T-cell (primary cell): ENCODE data around the gene MINDY4B. TPM values are rescaled to one million over a fixed set of nuclear protein-coding genes. Genes with fewer than 3 reads are reported as not detected.

Experiments used
- ATAC-seq, 4 experiments: fragments of 200-7000 bp in 3 of 4; fragments of 150-1000 bp in 1 of 4; cut with Tn5 transposase; replicated peaks in 1 of 4; 1 replicate in 3 of 4; 2 replicates in 1 of 4; pipeline ENCODE4 v1.10.0; 2021; ENCODE audit warnings: moderate library complexity in 3 of 4, mild to moderate bottlenecking in 2 of 4, moderate number of reproducible peaks in 1 of 4
- CTCF ChIA-PET, 2 donors: fragments of 300-600 bp; sonication (Branson Sonifier 250); formaldehyde crosslinking; loops; one replicate each; lab custom pipeline; 2022; ENCODE audit warnings: antibody characterized with exemption in 2 of 2; lab: Charles Lee
- POLR2A ChIA-PET, 2 donors: fragments of 300-600 bp; sonication (Branson Sonifier 250); formaldehyde crosslinking; loops; one replicate each; lab custom pipeline; 2022; ENCODE audit warnings: antibody characterized with exemption in 2 of 2; lab: Charles Lee
- DNase-seq, 35 experiments: peaks; one replicate each; pipeline versions ENCODE4 v3.0.0 to v3.0.0-alpha.2; 2013 to 2023
- H3K27ac ChIP-seq: one replicate; pipeline ENCODE4 v1.5.1; 2013; ENCODE audit warnings: low read length
- H3K27me3 ChIP-seq, 2 experiments: replicated peaks in 1 of 2; 1 replicate in 1 of 2; 2 replicates in 1 of 2; pipeline versions ENCODE4 v1.6.1 to v1.7.0; 2013; ENCODE audit warnings: low read length in 1 of 2, mixed read lengths in 1 of 2; ENCODE audit not compliant: control insufficient read depth in 2 of 2, insufficient read depth in 2 of 2; ENCODE audit errors: extremely low read depth in 1 of 2
- H3K36me3 ChIP-seq, 2 donors: 1 replicate in 1 of 2; 2 replicates in 1 of 2; pipeline versions ENCODE4 v1.6.1 to v1.7.0; 2013; ENCODE audit warnings: low read length in 1 of 2; ENCODE audit not compliant: control insufficient read depth in 2 of 2, insufficient read depth in 1 of 2; ENCODE audit errors: extremely low read depth in 1 of 2
- H3K4me1 ChIP-seq, 2 experiments: 1 replicate in 1 of 2; 2 replicates in 1 of 2; pipeline versions ENCODE4 v1.6.1 to v1.7.0; 2013; ENCODE audit warnings: low read length in 2 of 2, mixed read lengths in 1 of 2; ENCODE audit not compliant: insufficient read depth in 2 of 2, control insufficient read depth in 1 of 2; ENCODE audit errors: extremely low read depth in 1 of 2
- H3K4me3 ChIP-seq, 2 donors: 1 replicate in 1 of 2; 2 replicates in 1 of 2; pipeline versions ENCODE4 v1.5.1 to v1.7.0; 2013; ENCODE audit warnings: mild to moderate bottlenecking in 2 of 2, low read length in 1 of 2, moderate library complexity in 1 of 2; ENCODE audit not compliant: control insufficient read depth in 1 of 2; ENCODE audit errors: extremely low read depth in 1 of 2
- H3K9me3 ChIP-seq: 2 replicates; pipeline ENCODE4 v1.7.0; 2013
- H3K27ac Mint-ChIP-seq, 2 donors: one replicate each; pipeline ENCODE4 v1.8.0; 2020 to 2021; ENCODE audit warnings: mild to moderate bottlenecking in 2 of 2, mixed read lengths in 2 of 2
- H3K27me3 Mint-ChIP-seq, 2 donors: one replicate each; pipeline ENCODE4 v1.8.0; 2021 to 2022; ENCODE audit warnings: mixed read lengths in 2 of 2
- H3K36me3 Mint-ChIP-seq: one replicate; pipeline ENCODE4 v1.8.0; 2021; ENCODE audit warnings: mixed read lengths
- H3K4me1 Mint-ChIP-seq, 3 donors: one replicate each; pipeline ENCODE4 v1.8.0; 2020 to 2022; ENCODE audit warnings: mixed read lengths in 3 of 3, mild to moderate bottlenecking in 1 of 3
- H3K4me3 Mint-ChIP-seq, 3 donors: one replicate each; pipeline ENCODE4 v1.8.0; 2020 to 2022; ENCODE audit warnings: mild to moderate bottlenecking in 3 of 3, mixed read lengths in 3 of 3, moderate library complexity in 3 of 3
- H3K9me3 Mint-ChIP-seq, 3 donors: one replicate each; pipeline ENCODE4 v1.8.0; 2020 to 2022; ENCODE audit warnings: mixed read lengths in 3 of 3
- WGBS: methylation state at CpG from one replicate; pipeline ENCODE4 v1.1.5; 2013; ENCODE audit warnings: missing lambda C conversion rate; ENCODE audit not compliant: insufficient coverage; 5-methylcytosine and 5-hydroxymethylcytosine counted together
- total RNA-seq, 35 experiments: library from RNA in 6 of 35; stranded (reverse) in 6 of 35; fragments of 120-200 nt in 1 of 35; gene quantifications; one replicate each; pipeline versions ENCODE4 v1.2.1 to v1.2.4 and lab custom pipeline; 2013 to 2026

The MINDY4B gene
- total RNA-seq, 5 donors from 2014 or later (not counting 1 experiment from before 2014, with no cell fraction given) = not detected

DNA sequence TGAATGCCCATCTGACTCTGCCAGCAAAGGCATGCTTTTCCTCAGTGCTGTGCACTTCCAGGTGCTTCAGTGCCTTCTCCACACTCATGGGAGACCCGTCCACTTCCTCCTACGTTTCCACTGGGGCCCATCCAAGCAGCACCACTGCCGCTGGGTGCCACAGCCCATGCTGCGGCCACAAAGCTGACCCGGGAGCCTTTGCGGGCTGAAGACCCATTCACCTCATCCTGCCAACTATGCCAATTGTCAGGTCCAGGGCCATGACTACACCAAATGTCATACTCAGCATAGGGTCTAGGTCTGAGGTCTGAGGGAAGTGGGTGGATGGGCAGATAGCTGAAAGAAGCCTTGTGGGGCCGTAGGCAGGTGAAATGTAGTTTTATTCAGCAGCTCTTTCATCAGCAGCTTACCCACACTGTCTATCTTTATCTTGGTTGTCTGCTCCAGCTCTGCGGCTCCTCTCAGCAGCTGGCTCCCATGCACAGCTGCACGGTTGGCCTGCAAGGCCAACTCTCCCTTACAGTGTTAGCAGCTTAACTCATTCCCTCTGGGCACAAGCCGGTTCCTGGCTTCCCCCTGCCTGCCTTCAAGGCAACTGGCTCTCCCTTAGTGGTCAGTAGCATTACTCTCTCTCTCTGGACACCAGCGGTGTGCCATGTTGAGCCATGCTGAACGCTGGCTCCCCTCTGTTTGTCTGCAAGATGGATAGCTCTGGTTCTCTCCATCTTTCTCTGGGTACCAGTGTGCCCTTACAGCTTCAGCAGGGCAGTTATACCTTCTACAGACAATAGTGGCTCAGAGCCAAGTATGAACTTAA lies 78.6 kb downstream of the MINDY4B start:
- Histone ChIP-seq H3K27me3 (peaks cover 0 to 12% of the 10 kb centered on the region in 2 experiments), H3K36me3 (no peaks in the 10 kb centered on the region), H3K4me1 (no peaks in the 10 kb centered on the region), H3K27ac (no peak overlapping the region), H3K9me3 (no peaks in the 10 kb centered on the region), H3K4me3 (no peak overlapping the region)
- POLR2A ChIA-PET = interaction anchor here in 1 of 2 donors (0.5 kb wide), 1 partner anchor 938 kb away, joined by 4 read pairs; no protein-coding TSS in a partner anchor
- 89% methylated on average over 6 of the region's 12 CpGs for WGBS
- H3K36me3 Mint-ChIP-seq = no peaks in the 10 kb centered on the region
- H3K4me1 Mint-ChIP-seq = no peaks in the 10 kb centered on the region
- ATAC-seq = no peak
- peaks cover 3 to 9% of the 10 kb centered on the region in 2 donors for H3K27me3 Mint-ChIP-seq
- no peak overlapping the region for H3K27ac Mint-ChIP-seq
- DNase-seq = no peak
- H3K9me3 Mint-ChIP-seq = no peaks in the 10 kb centered on the region
- H3K4me3 Mint-ChIP-seq = no peak overlapping the region
- CTCF ChIA-PET = interaction anchor here in 1 of 2 donors (1.4 kb wide), 1 partner anchor 39 kb away, joined by 3 read pairs; no protein-coding TSS in a partner anchor

DNA sequence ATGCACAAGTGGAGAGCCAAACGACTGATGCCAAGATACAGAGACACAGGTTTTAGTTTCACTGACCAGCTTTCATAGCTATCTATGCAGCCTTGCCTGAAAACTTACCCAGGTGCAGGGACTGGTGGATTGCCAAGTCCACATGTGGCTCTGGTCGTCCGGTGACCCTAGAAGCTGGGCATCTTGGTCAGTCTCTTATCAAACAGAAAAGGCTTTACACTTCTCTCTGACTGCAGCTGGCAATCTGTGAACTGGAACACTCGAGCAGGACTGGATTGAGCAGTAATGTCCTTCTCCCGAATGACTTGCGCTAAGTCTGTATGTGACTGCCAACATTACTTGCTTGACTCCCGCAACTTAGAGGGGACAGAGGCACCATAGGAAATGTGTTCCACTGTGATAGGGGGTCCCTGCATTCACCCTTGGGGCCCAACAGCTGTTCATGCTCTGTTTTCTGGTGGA lies 79.3 kb downstream of the MINDY4B start:
- CTCF ChIA-PET = interaction anchor here in 1 of 2 donors (0.6 to 1.4 kb wide), 2 partner anchors 38 to 66 kb away, joined by 3 read pairs; no protein-coding TSS in a partner anchor
- H3K27me3 Mint-ChIP-seq = peaks cover 3 to 9% of the 10 kb centered on the region in 2 donors
- 70% methylated on average over 7 of the region's 7 CpGs for WGBS

DNA sequence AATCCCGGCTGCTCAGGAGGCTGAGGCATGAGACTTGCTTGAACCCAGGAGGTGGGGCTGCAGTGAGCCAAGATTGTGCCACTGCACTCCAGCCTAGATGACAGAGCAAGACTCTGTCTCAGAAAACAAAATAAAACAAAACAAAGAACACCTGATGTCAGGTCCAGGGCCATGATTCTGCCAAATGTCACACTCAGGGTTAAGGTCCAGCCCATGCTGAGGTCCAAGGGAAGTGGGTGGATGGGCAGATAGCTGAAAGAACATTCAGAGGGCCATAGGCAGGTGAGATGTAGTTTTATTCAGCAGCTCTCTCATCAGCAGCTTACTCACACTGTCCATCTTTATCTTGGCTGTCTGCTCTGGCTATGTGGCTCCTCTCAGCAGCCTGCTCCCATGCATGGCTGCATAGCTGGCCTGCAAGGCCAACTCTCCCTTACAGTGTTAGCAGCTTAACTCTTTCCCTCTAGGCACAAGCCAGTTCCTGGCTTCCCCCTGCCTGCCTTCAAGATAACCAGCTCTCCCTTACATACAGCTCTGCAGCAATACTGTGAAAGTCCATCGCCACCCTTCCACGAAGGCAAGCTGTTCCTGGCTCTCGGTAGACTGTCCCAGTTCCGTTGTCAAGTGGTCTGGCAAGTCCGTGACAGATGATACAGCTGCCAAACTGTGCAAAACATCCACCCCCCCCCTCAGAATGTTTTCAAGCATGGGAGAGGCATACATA lies 79.9 kb downstream of the MINDY4B start:
- DNase-seq (no peak), ATAC-seq (no peak)
- no peaks in the 10 kb centered on the region for H3K36me3 ChIP-seq
- H3K27me3 Mint-ChIP-seq = peaks cover 3 to 9% of the 10 kb centered on the region in 2 donors
- 100% methylated on average over 4 of the region's 6 CpGs for WGBS
- H3K27ac ChIP-seq = no peak overlapping the region
- H3K27ac Mint-ChIP-seq = no peak overlapping the region
- no peaks in the 10 kb centered on the region for H3K4me1 Mint-ChIP-seq
- peaks cover 0 to 12% of the 10 kb centered on the region in 2 experiments for H3K27me3 ChIP-seq
- CTCF ChIA-PET = interaction anchor here (0.6 to 1.0 kb wide), 4 partner anchors 39 to 105 kb away, joined by 3 to 7 read pairs (median 4); no protein-coding TSS in a partner anchor
- no peak overlapping the region for H3K4me3 ChIP-seq
- no peaks in the 10 kb centered on the region for H3K9me3 Mint-ChIP-seq
- no peaks in the 10 kb centered on the region for H3K9me3 ChIP-seq
- no peaks in the 10 kb centered on the region for H3K4me1 ChIP-seq
- H3K4me3 Mint-ChIP-seq = no peak overlapping the region
- H3K36me3 Mint-ChIP-seq = no peaks in the 10 kb centered on the region
- POLR2A ChIA-PET = no interaction called here

More for the DNA sequence above, 79.3 kb downstream of the MINDY4B start:
- H3K9me3 Mint-ChIP-seq = no peaks in the 10 kb centered on the region
- no peak for ATAC-seq
- H3K4me3 ChIP-seq = no peak overlapping the region
- H3K36me3 ChIP-seq = no peaks in the 10 kb centered on the region
- no peak for DNase-seq
- no peaks in the 10 kb centered on the region for H3K4me1 ChIP-seq
- POLR2A ChIA-PET = interaction anchor here in 1 of 2 donors (0.5 kb wide), 1 partner anchor 939 kb away, joined by 4 read pairs; no protein-coding TSS in a partner anchor
- H3K27me3 ChIP-seq = peaks cover 0 to 12% of the 10 kb centered on the region in 2 experiments
- H3K27ac Mint-ChIP-seq = no peak overlapping the region
- H3K27ac ChIP-seq = no peak overlapping the region
- H3K4me3 Mint-ChIP-seq = no peak overlapping the region
- H3K36me3 Mint-ChIP-seq = no peaks in the 10 kb centered on the region
- H3K9me3 ChIP-seq = no peaks in the 10 kb centered on the region
- no peaks in the 10 kb centered on the region for H3K4me1 Mint-ChIP-seq

DNA sequence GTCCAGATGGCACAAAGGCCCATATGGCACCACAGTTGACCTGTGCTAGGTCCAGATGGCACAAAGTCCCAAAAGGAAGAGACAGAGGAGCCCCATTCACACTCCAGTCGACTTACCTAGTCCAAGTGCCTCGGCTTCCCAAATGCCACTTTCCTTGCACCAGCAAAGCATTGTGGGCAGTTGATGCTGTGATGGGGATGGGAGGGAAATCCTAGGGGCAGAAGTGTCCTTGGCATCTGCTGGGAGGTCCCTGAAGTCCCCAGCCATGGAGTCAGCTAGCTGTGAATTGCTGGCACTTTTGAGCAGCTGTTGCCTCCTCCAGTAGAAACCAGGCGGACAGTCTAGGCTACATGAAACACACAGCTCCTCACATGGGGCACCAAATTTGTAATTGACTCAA lies 82.0 kb downstream of the MINDY4B start:
- ATAC-seq (no peak), DNase-seq (no peak)
- no peak overlapping the region for H3K4me3 ChIP-seq
- CTCF ChIA-PET = no interaction called here
- Mint-ChIP-seq H3K9me3 (no peaks in the 10 kb centered on the region), H3K27me3 (peaks cover 3 to 9% of the 10 kb centered on the region in 2 donors), H3K27ac (no peak overlapping the region), H3K36me3 (no peaks in the 10 kb centered on the region), H3K4me3 (no peak overlapping the region), H3K4me1 (no peaks in the 10 kb centered on the region)
- no peak overlapping the region for H3K27ac ChIP-seq
- no peaks in the 10 kb centered on the region for H3K36me3 ChIP-seq
- no peaks in the 10 kb centered on the region for H3K4me1 ChIP-seq
- POLR2A ChIA-PET = no interaction called here
- no CpG with 5 or more reads among the region's 3 CpGs for WGBS
- H3K27me3 ChIP-seq = peaks cover 0 to 12% of the 10 kb centered on the region in 2 experiments
- H3K9me3 ChIP-seq = no peaks in the 10 kb centered on the region

DNA sequence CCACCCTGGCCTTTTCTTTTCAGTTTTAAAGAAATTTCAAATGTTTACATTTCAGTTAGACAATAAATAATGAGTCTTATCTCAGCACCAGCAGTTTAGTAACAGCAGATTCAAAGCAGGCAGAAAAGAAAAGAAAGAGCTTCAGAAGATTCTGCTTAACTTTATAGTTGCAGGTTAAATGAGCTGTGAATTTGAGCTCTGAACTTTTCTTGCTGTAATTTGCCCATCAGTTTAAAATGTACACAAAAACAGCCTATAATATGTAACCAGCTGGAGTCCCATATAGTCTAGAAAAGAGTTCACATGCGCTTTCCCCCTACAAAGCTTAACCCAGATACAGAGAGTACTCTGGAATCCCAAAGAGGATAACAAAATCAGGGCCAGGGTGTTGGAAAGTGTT lies 82.6 kb downstream of the MINDY4B start:
- Mint-ChIP-seq H3K27ac (no peak overlapping the region), H3K4me3 (no peak overlapping the region), H3K36me3 (no peaks in the 10 kb centered on the region), H3K4me1 (no peaks in the 10 kb centered on the region), H3K9me3 (no peaks in the 10 kb centered on the region), H3K27me3 (peaks cover 3 to 7% of the 10 kb centered on the region in 2 donors)
- ChIA-PET POLR2A (no interaction called here), CTCF (interaction anchor here in 1 of 2 donors (1.2 kb wide), 1 partner anchor 8 kb away, joined by 3 read pairs; no protein-coding TSS in a partner anchor)
- ATAC-seq (no peak), DNase-seq (no peak)
- no peaks in the 10 kb centered on the region for H3K9me3 ChIP-seq
- H3K27ac ChIP-seq = no peak overlapping the region
- H3K27me3 ChIP-seq = peaks cover 0 to 10% of the 10 kb centered on the region in 2 experiments
- no peak overlapping the region for H3K4me3 ChIP-seq
- H3K36me3 ChIP-seq = no peaks in the 10 kb centered on the region
- WGBS = no CpG with 5 or more reads among the region's 1 CpG
- no peaks in the 10 kb centered on the region for H3K4me1 ChIP-seq
